HepG2 (cell line): ENCODE measurements around the gene STARD13. TPM values are rescaled to one million over a fixed set of nuclear protein-coding genes. Genes with fewer than 3 reads are reported as not detected.

Experiments
- ATF1 ChIP-seq: IDR thresholded peaks from 2 replicates; pipeline ENCODE4 v1.6.1; 2016; ENCODE audit warnings: mild to moderate bottlenecking, control low read depth
- ATF6 ChIP-seq: sonication (generic); formaldehyde crosslinking; conservative IDR thresholded peaks from 2 replicates; pipeline ENCODE4 v1.4.0; 2020; ENCODE audit warnings: missing genetic modification reagents
- CENPX ChIP-seq: sonication (generic); formaldehyde crosslinking; IDR thresholded peaks from 2 replicates; pipeline ENCODE4 v1.9.0; 2021; ENCODE audit warnings: mild to moderate bottlenecking, missing genetic modification reagents, moderate library complexity
- ELF3 ChIP-seq: IDR thresholded peaks from 2 replicates; pipeline ENCODE4 v1.6.1; 2016; ENCODE audit warnings: missing genetic modification reagents, missing compliant biosample characterization
- GMEB2 ChIP-seq: IDR thresholded peaks from 2 replicates; pipeline ENCODE4 v1.6.1; 2016; ENCODE audit warnings: missing biosample characterization, missing genetic modification reagents, low read depth
- HNF1A ChIP-seq, 2 experiments: sonication (generic) in 1 of 2; formaldehyde crosslinking in 1 of 2; IDR thresholded peaks; 2 replicates each; pipeline versions ENCODE4 v1.4.0 to v1.6.1; 2016 to 2020; ENCODE audit warnings: borderline replicate concordance in 1 of 2, low read depth in 1 of 2, mild to moderate bottlenecking in 1 of 2, missing genetic modification reagents in 1 of 2
- NFIC ChIP-seq: IDR thresholded peaks from 2 replicates; pipeline ENCODE4 v1.6.1; 2012; ENCODE audit warnings: mild to moderate bottlenecking, low read length, inconsistent platforms
- PATZ1 ChIP-seq: sonication (generic); formaldehyde crosslinking; IDR thresholded peaks from 2 replicates; pipeline ENCODE4 v1.4.0; 2020; ENCODE audit warnings: missing genetic modification reagents
- PPARG ChIP-seq: conservative IDR thresholded peaks from 2 replicates; pipeline ENCODE4 v1.6.1; 2016; ENCODE audit warnings: missing biosample characterization, missing genetic modification reagents
- RARA ChIP-seq: IDR thresholded peaks from 2 replicates; pipeline ENCODE4 v1.6.1; 2016; ENCODE audit warnings: missing genetic modification reagents, missing compliant biosample characterization
- REL ChIP-seq: sonication (generic); formaldehyde crosslinking; conservative IDR thresholded peaks from 2 replicates; pipeline ENCODE4 v1.8.0; 2022; ENCODE audit warnings: mild to moderate bottlenecking, missing genetic modification reagents, moderate library complexity
- RXRB ChIP-seq: IDR thresholded peaks from 2 replicates; pipeline ENCODE4 v1.6.1; 2016; ENCODE audit warnings: borderline replicate concordance, missing genetic modification reagents, missing compliant biosample characterization
- SKI ChIP-seq: fragments of 450-650 bp; IDR thresholded peaks from one replicate; pipeline ENCODE4 v1.6.1; 2018; ENCODE audit warnings: mild to moderate bottlenecking; ENCODE audit not compliant: partially characterized antibody
- ZBTB34 ChIP-seq: sonication (generic); formaldehyde crosslinking; IDR thresholded peaks from 2 replicates; pipeline ENCODE4 v1.8.0; 2022; ENCODE audit warnings: mild to moderate bottlenecking, missing genetic modification reagents
- ZFY ChIP-seq: sonication (generic); formaldehyde crosslinking; IDR thresholded peaks from 2 replicates; pipeline ENCODE4 v1.4.0; 2020; ENCODE audit warnings: missing genetic modification reagents
- ZNF121 ChIP-seq: sonication (generic); formaldehyde crosslinking; IDR thresholded peaks from 2 replicates; pipeline ENCODE4 v1.5.0; 2020; ENCODE audit warnings: mild to moderate bottlenecking, missing genetic modification reagents
- ZNF432 ChIP-seq: sonication (generic); formaldehyde crosslinking; IDR thresholded peaks from 2 replicates; pipeline ENCODE4 v1.5.0; 2020; ENCODE audit warnings: missing genetic modification reagents, mild to moderate bottlenecking, borderline replicate concordance
- ZNF775 ChIP-seq: sonication (generic); formaldehyde crosslinking; IDR thresholded peaks from 2 replicates; pipeline ENCODE4 v1.4.0; 2020; ENCODE audit warnings: missing genetic modification reagents, mild to moderate bottlenecking, moderate library complexity, borderline replicate concordance
- ZNF788 ChIP-seq: sonication (generic); formaldehyde crosslinking; IDR thresholded peaks from 2 replicates; pipeline ENCODE4 v1.5.0; 2020; ENCODE audit warnings: mild to moderate bottlenecking, missing genetic modification reagents, borderline replicate concordance
- polyA plus RNA-seq, 8 experiments: library from polyadenylated mRNA; depleted of rRNA in 3 of 8; stranded (reverse) in 7 of 8; unstranded in 1 of 8; fragments of >200 nt; fragmentation: Illumina TruSeq in 4 of 8; extraction: Trizol in 4 of 8; gene quantifications; 2 replicates each; pipeline versions ENCODE4 v1.2.1 to v1.2.3, GENCODE V29; 2011 to 2016; ENCODE audit warnings: low read depth in 4 of 8, missing spikeins in 1 of 8, mixed read lengths in 1 of 8; ENCODE audit not compliant: insufficient read depth in 1 of 8
- total RNA-seq, 5 experiments: library from RNA; depleted of rRNA; stranded (reverse); fragments of >200 nt; fragmentation: Illumina TruSeq; extraction: Trizol; gene quantifications; 2 replicates each; pipeline ENCODE4 v1.2.3, GENCODE V29; 2016; ENCODE audit warnings: low read depth in 1 of 5

The STARD13 gene
- total and polyA plus RNA-seq, 2 of the 13 experiments (the other 11 are each of a cell fraction or from before 2014, with no cell fraction given) = 12.8 to 14.3 TPM

GRCh38 chr13:33218020-33218419, 67.5 kb downstream of the STARD13 start (continued):
- TF ChIP-seq PATZ1 (CRISPR knock-in tag) = peak; percentile 38; the same call in 1 of the 2 replicates
- no peak for TF ChIP-seq GMEB2 (CRISPR knock-in tag)
- peak; percentile 70 for TF ChIP-seq RARA
- TF ChIP-seq HNF1A (IDR thresholded peaks at IDR 0.05; ENCODE audit: low read depth) = no peak
- TF ChIP-seq HNF1A (CRISPR knock-in tag; IDR thresholded peaks at IDR 0.05; ENCODE audit: borderline replicate concordance) = no peak
- no peak for TF ChIP-seq ATF1 (CRISPR knock-in tag)
- TF ChIP-seq ZNF775 (CRISPR knock-in tag) = no peak
- TF ChIP-seq ZNF121 (CRISPR knock-in tag) = 0 out of 2 replicates have a peak, but pooled peaks have one; percentile 12
- peak; percentile 65 for TF ChIP-seq ELF3
- TF ChIP-seq CENPX (CRISPR knock-in tag) = no peak
- TF ChIP-seq SKI = no peak
- no peak for TF ChIP-seq NFIC
- TF ChIP-seq ZBTB34 (CRISPR knock-in tag) = no peak
- TF ChIP-seq ZNF788 (CRISPR knock-in tag) = no peak
- no peak for TF ChIP-seq ZNF432
- TF ChIP-seq REL (CRISPR knock-in tag) = no peak
- TF ChIP-seq ATF6 (CRISPR knock-in tag) = no peak
- TF ChIP-seq RXRB (CRISPR knock-in tag) = 0 out of 2 replicates have a peak, but pooled peaks have one; percentile 12
- TF ChIP-seq ZFY (CRISPR knock-in tag) = no peak
- TF ChIP-seq PPARG (CRISPR knock-in tag) = peak; percentile 16; the same call in 1 of the 2 replicates
